IMR-90 (cell line): ENCODE measurements around the gene ST8SIA2. TPM values are rescaled to one million over a fixed set of nuclear protein-coding genes. Genes with fewer than 3 reads are reported as not detected.

Source experiments
- ATAC-seq: fragments of 200-7000 bp; cut with Tn5 transposase; 2 replicates; pipeline ENCODE4 v1.9.1; 2020; ENCODE audit warnings: low read depth, mild to moderate bottlenecking, moderate library complexity
- BruUV-seq: library from RNA; stranded (reverse); fragments of 400-500 nt; replicated peaks from 2 replicates; lab custom pipeline; 2021; lab: Mats Ljungman, UMichigan
- CTCF ChIA-PET: fragments of 300-600 bp; formaldehyde crosslinking; extraction: SDS; loops from one replicate; lab custom pipeline; 2021; ENCODE audit warnings: antibody characterized with exemption; lab: Yijun Ruan, JAX
- POLR2A ChIA-PET: fragments of 300-600 bp; sonication (Branson Sonifier 250); formaldehyde crosslinking; loops from one replicate; lab custom pipeline; 2022; ENCODE audit warnings: antibody characterized with exemption; ENCODE audit not compliant: unreplicated experiment; lab: Charles Lee
- DNase-seq: peaks from one replicate; pipeline ENCODE4 v3.0.0; 2013
- H2AFZ ChIP-seq: replicated peaks from 2 replicates; pipeline ENCODE3; 2013; ENCODE audit warnings: low read length, mild to moderate bottlenecking; ENCODE audit not compliant: poor library complexity
- H2AK5ac ChIP-seq: 2 replicates; pipeline ENCODE4 v1.6.1; 2013; ENCODE audit warnings: low read depth, low read length, inconsistent platforms
- H2AK9ac ChIP-seq: replicated peaks from 2 replicates; pipeline ENCODE3; 2013; ENCODE audit warnings: mild to moderate bottlenecking, low read depth, low read length, moderate library complexity; ENCODE audit not compliant: poor library complexity
- H2BK120ac ChIP-seq: 2 replicates; pipeline ENCODE4 v1.6.1; 2013; ENCODE audit warnings: low read depth, low read length, inconsistent platforms
- H2BK15ac ChIP-seq: 3 replicates; pipeline ENCODE4 v1.6.1; 2013; ENCODE audit warnings: low read depth, low read length, inconsistent platforms
- H2BK20ac ChIP-seq: 2 replicates; pipeline ENCODE4 v1.6.1; 2013; ENCODE audit warnings: low read depth, mild to moderate bottlenecking, inconsistent platforms, low read length, moderate library complexity
- H2BK5ac ChIP-seq: 2 replicates; pipeline ENCODE4 v1.6.1; 2013; ENCODE audit warnings: mild to moderate bottlenecking, low read depth, low read length, inconsistent platforms; ENCODE audit not compliant: poor library complexity, severe bottlenecking
- H3K14ac ChIP-seq: replicated peaks from 2 replicates; pipeline ENCODE4 v1.6.1; 2013; ENCODE audit warnings: low read depth, low read length, inconsistent platforms
- H3K18ac ChIP-seq: 2 replicates; pipeline ENCODE4 v1.6.1; 2013; ENCODE audit warnings: low read depth, low read length, control low read depth
- H3K23ac ChIP-seq: 2 replicates; pipeline ENCODE4 v1.6.1; 2013; ENCODE audit warnings: low read depth, low read length, inconsistent platforms
- H3K27ac ChIP-seq: 2 replicates; pipeline ENCODE4 v1.5.1; 2013; ENCODE audit warnings: mild to moderate bottlenecking, control low read depth, low read length; ENCODE audit not compliant: insufficient read depth
- H3K27me3 ChIP-seq: 2 replicates; pipeline ENCODE4 v1.6.1; 2013; ENCODE audit warnings: low read length; ENCODE audit not compliant: control insufficient read depth, insufficient read depth
- H3K36me3 ChIP-seq: 2 replicates; pipeline ENCODE4 v1.6.1; 2013; ENCODE audit warnings: low read length, mixed read lengths; ENCODE audit not compliant: control insufficient read depth, insufficient read depth
- H3K4ac ChIP-seq: 2 replicates; pipeline ENCODE4 v1.6.1; 2013; ENCODE audit warnings: low read depth, low read length, inconsistent platforms
- H3K4me1 ChIP-seq: 2 replicates; pipeline ENCODE4 v1.6.1; 2013; ENCODE audit warnings: low read length, mixed read lengths; ENCODE audit not compliant: control insufficient read depth, insufficient read depth
- H3K4me2 ChIP-seq: 2 replicates; pipeline ENCODE4 v1.6.1; 2013; ENCODE audit warnings: low read depth, mild to moderate bottlenecking, control low read depth, low read length, moderate library complexity
- H3K4me3 ChIP-seq: 2 replicates; pipeline ENCODE4 v1.5.1; 2013; ENCODE audit warnings: low read depth, mild to moderate bottlenecking, control low read depth, low read length, moderate library complexity; ENCODE audit not compliant: insufficient read depth
- H3K56ac ChIP-seq: 2 replicates; pipeline ENCODE4 v1.6.1; 2013; ENCODE audit warnings: low read length, inconsistent platforms; ENCODE audit not compliant: insufficient read depth; ENCODE audit errors: extremely low read depth
- H3K79me1 ChIP-seq, 2 experiments: 2 replicates each; pipeline ENCODE4 v1.6.1; 2013; ENCODE audit warnings: low read length in 2 of 2, inconsistent platforms in 1 of 2, low read depth in 1 of 2
- H3K9ac ChIP-seq: 2 replicates; pipeline ENCODE4 v1.6.1; 2013; ENCODE audit warnings: low read depth, low read length, control low read depth
- H3K9me1 ChIP-seq: 2 replicates; pipeline ENCODE4 v1.6.1; 2013; ENCODE audit warnings: low read length, inconsistent platforms; ENCODE audit not compliant: insufficient read depth
- H3K9me3 ChIP-seq: 2 replicates; pipeline ENCODE4 v1.6.1; 2013; ENCODE audit warnings: low read length; ENCODE audit not compliant: control insufficient read depth, insufficient read depth
- H4K20me1 ChIP-seq: 2 replicates; pipeline ENCODE4 v1.6.1; 2013; ENCODE audit warnings: low read length, inconsistent platforms; ENCODE audit not compliant: insufficient read depth
- H4K5ac ChIP-seq: 2 replicates; pipeline ENCODE4 v1.6.1; 2013; ENCODE audit warnings: mild to moderate bottlenecking, low read depth, low read length, control low read depth
- H4K8ac ChIP-seq, 2 experiments: 2 replicates each; pipeline ENCODE4 v1.6.1; 2013; ENCODE audit warnings: low read depth in 2 of 2, low read length in 2 of 2, control low read depth in 1 of 2, inconsistent platforms in 1 of 2
- H4K91ac ChIP-seq: 2 replicates; pipeline ENCODE4 v1.6.1; 2013; ENCODE audit warnings: low read depth, low read length, inconsistent platforms; ENCODE audit not compliant: insufficient read depth
- CEBPB ChIP-seq: IDR thresholded peaks from 2 replicates; pipeline ENCODE4 v1.6.1; 2012; ENCODE audit warnings: low read depth, low read length, improper control_type of control experiment
- CHD1 ChIP-seq: IDR thresholded peaks from 2 replicates; pipeline ENCODE4 v1.6.1; 2012; ENCODE audit warnings: low read depth, low read length, improper control_type of control experiment
- CTCF ChIP-seq: conservative IDR thresholded peaks from 2 replicates; pipeline ENCODE4 v1.5.1; 2012; ENCODE audit warnings: mild to moderate bottlenecking, low read depth, low read length, improper control_type of control experiment
- ELK1 ChIP-seq: fragments of 150-350 bp; IDR thresholded peaks from 2 replicates; pipeline ENCODE4 v1.6.1; 2016; ENCODE audit warnings: low read depth, mild to moderate bottlenecking, low read length, moderate library complexity, borderline replicate concordance
- FOS ChIP-seq: fragments of 150-350 bp; IDR thresholded peaks from 2 replicates; pipeline ENCODE4 v1.6.1; 2016; ENCODE audit warnings: low read depth, low read length
- MAFK ChIP-seq: IDR thresholded peaks from 2 replicates; pipeline ENCODE4 v1.6.1; 2012; ENCODE audit warnings: low read depth, low read length, improper control_type of control experiment
- MAZ ChIP-seq: IDR thresholded peaks from 2 replicates; pipeline ENCODE4 v1.6.1; 2012; ENCODE audit warnings: low read depth, mild to moderate bottlenecking, low read length, improper control_type of control experiment, moderate library complexity, borderline replicate concordance
- MXI1 ChIP-seq: IDR thresholded peaks from 2 replicates; pipeline ENCODE4 v1.6.1; 2012; ENCODE audit warnings: low read depth, mild to moderate bottlenecking, low read length, moderate library complexity, borderline replicate concordance
- NFE2L2 ChIP-seq: fragments of 150-350 bp; IDR thresholded peaks from 2 replicates; pipeline ENCODE4 v1.6.1; 2016; ENCODE audit warnings: low read depth, mild to moderate bottlenecking, low read length
- POLR2A ChIP-seq: IDR thresholded peaks from 2 replicates; pipeline ENCODE4 v1.6.1; 2012; ENCODE audit warnings: mild to moderate bottlenecking, low read depth, low read length
- RAD21 ChIP-seq: IDR thresholded peaks from 2 replicates; pipeline ENCODE4 v1.6.1; 2012; ENCODE audit warnings: low read length, improper control_type of control experiment
- RCOR1 ChIP-seq: IDR thresholded peaks from 2 replicates; pipeline ENCODE4 v1.6.1; 2012; ENCODE audit warnings: mild to moderate bottlenecking, low read length, improper control_type of control experiment; ENCODE audit not compliant: insufficient replicate concordance
- RFX5 ChIP-seq: IDR thresholded peaks from 2 replicates; pipeline ENCODE4 v1.8.0; 2012; ENCODE audit warnings: low read depth, mild to moderate bottlenecking, low read length, moderate library complexity
- WGBS, 2 experiments: methylation state at CpG; one replicate each; pipeline versions ENCODE4 v1.1.5 to v1.1.7; 2013; ENCODE audit warnings: missing lambda C conversion rate in 2 of 2; ENCODE audit not compliant: insufficient read length in 1 of 2; ENCODE audit errors: extremely low coverage in 2 of 2; 5-methylcytosine and 5-hydroxymethylcytosine counted together
- dilution Hi-C: fragments of 300-500 bp; cut with HindIII; formaldehyde crosslinking; loops from one replicate; pipeline ENCODE4 v1.14.3; 2018; ENCODE audit warnings: low sequenced_read_pairs; ENCODE audit not compliant: unreplicated experiment
- in situ Hi-C: fragments of 300-500 bp; cut with MboI; formaldehyde crosslinking; loops from 3 replicates; pipeline ENCODE4 v1.14.3; 2019; ENCODE audit warnings: low sequenced_read_pairs, inconsistent platforms, mixed read lengths
- intact Hi-C: fragments of 100-400 bp; cut with micrococcal nuclease; formaldehyde crosslinking; loops from 2 replicates; pipeline ENCODE4 v1.10.0; 2022
- polyA plus RNA-seq, 3 experiments: library from polyadenylated mRNA; depleted of rRNA; stranded (reverse); fragments of >200 nt; gene quantifications; 2 replicates each; pipeline ENCODE4 v1.2.3, GENCODE V29; 2012; ENCODE audit warnings: low replicate concordance in 1 of 3
- total RNA-seq: library from RNA; depleted of rRNA; stranded (reverse); fragments of >200 nt; gene quantifications from 2 replicates; pipeline ENCODE4 v1.2.3, GENCODE V29; 2012

ST8SIA2 gene
- total and polyA plus RNA-seq, 2 of the 4 experiments (the other 2 are of a cell fraction), result not detected

GRCh38 chr15:92421976-92422375 is 28.3 kb downstream of the ST8SIA2 start:
- Histone ChIP-seq H3K9me3 (peaks cover 3% of the 10 kb centered on the region; the same call in 1 of the 2 replicates), H3K79me1 (no peaks in the 10 kb centered on the region), H3K4me2 (no peak overlapping the region), H3K27me3 (no peaks in the 10 kb centered on the region), H4K91ac (no peak overlapping the region), H3K4ac (no peak overlapping the region), H2AK5ac (no peak overlapping the region), H2AFZ (no peak overlapping the region), H3K23ac (no peak overlapping the region), H2BK5ac (no peak overlapping the region), H3K18ac (no peak overlapping the region), H3K27ac (no peak overlapping the region), H3K9me1 (no peaks in the 10 kb centered on the region), H3K9ac (no peak overlapping the region), H3K56ac (no peak overlapping the region), H4K20me1 (no peaks in the 10 kb centered on the region), H2BK20ac (no peak overlapping the region), H4K8ac (no peak overlapping the region), H4K5ac (no peak overlapping the region), H3K4me3 (no peak overlapping the region), H3K4me1 (no peaks in the 10 kb centered on the region), H2AK9ac (no peak overlapping the region), H2BK120ac (no peak overlapping the region), H3K36me3 (no peaks in the 10 kb centered on the region), H3K14ac (no peak overlapping the region), H2BK15ac (no peak overlapping the region)
- dilution Hi-C loops, result no loop called here
- BruUV-seq, result no TSS peak
- CTCF ChIA-PET, result no interaction called here
- 0% methylated on average over 1 of the region's 1 CpG; no CpG with 5 or more reads in 1 of the 2 experiments for WGBS, 2 experiments
- no peak for TF ChIP-seq MAZ
- no peak for TF ChIP-seq RFX5
- no peak for TF ChIP-seq ELK1
- TF ChIP-seq MAFK, result no peak
- no peak for TF ChIP-seq RAD21
- TF ChIP-seq FOS, result no peak
- TF ChIP-seq CEBPB, result no peak
- no peak for TF ChIP-seq CTCF
- no peak for TF ChIP-seq MXI1
- TF ChIP-seq POLR2A, result no peak
- no peak for TF ChIP-seq NFE2L2
- TF ChIP-seq CHD1, result no peak
- no peak for TF ChIP-seq RCOR1
- peak; percentile 14 for DNase-seq
- POLR2A ChIA-PET, result no interaction called here
- in situ Hi-C loops, result no loop called here
- 0 out of 2 replicates have a peak, but pooled peaks have one; percentile 27 for ATAC-seq
- intact Hi-C loops, result no loop called here
